HCT116 (cell line): ENCODE measurements around the gene RPAIN.
A peak's percentile ranks its signal among the peaks of the same experiment; 100 is the strongest.

Source experiments
- ATF3 ChIP-seq: IDR thresholded peaks from 2 replicates; pipeline ENCODE4 v1.6.1; 2012
- CTCF ChIP-seq, 3 experiments: fragments of 200-600 bp in 1 of 3; sonication (generic) in 1 of 3; IDR thresholded peaks in 2 of 3; conservative IDR thresholded peaks in 1 of 3; 2 replicates each; pipeline ENCODE4 v1.5.1; 2012 to 2017; ENCODE audit warnings: low read depth in 2 of 3, low read length in 2 of 3, antibody characterized with exemption in 1 of 3, borderline replicate concordance in 1 of 3, control low read depth in 1 of 3, mild to moderate bottlenecking in 1 of 3, mixed read lengths in 1 of 3, mixed run types in 1 of 3, moderate library complexity in 1 of 3; ENCODE audit not compliant: insufficient read depth in 1 of 3
- EZH2 ChIP-seq: fragments of 200-600 bp; sonication (generic); IDR thresholded peaks from 2 replicates; pipeline ENCODE4 v1.6.1; 2017; ENCODE audit warnings: antibody characterized with exemption, mixed run types
- EZH2phosphoT487 ChIP-seq: fragments of 200-600 bp; IDR thresholded peaks from 2 replicates; pipeline ENCODE4 v1.6.1; 2018; ENCODE audit warnings: antibody characterized with exemption, borderline replicate concordance
- JUND ChIP-seq: IDR thresholded peaks from 2 replicates; pipeline ENCODE4 v1.6.1; 2012
- MAX ChIP-seq: IDR thresholded peaks from 2 replicates; pipeline ENCODE4 v1.6.1; 2012
- POLR2AphosphoS5 ChIP-seq: IDR thresholded peaks from 2 replicates; pipeline ENCODE4 v1.6.1; 2011; ENCODE audit warnings: mild to moderate bottlenecking, low read depth, low read length, moderate library complexity
- SIN3A ChIP-seq: IDR thresholded peaks from 2 replicates; pipeline ENCODE4 v1.6.1; 2012; ENCODE audit warnings: low read depth
- SP1 ChIP-seq: IDR thresholded peaks from 2 replicates; pipeline ENCODE4 v1.6.1; 2012; ENCODE audit warnings: low read depth
- ZBTB33 ChIP-seq: IDR thresholded peaks from 2 replicates; pipeline ENCODE4 v1.6.1; 2011; ENCODE audit warnings: mild to moderate bottlenecking, low read length, moderate library complexity; ENCODE audit not compliant: insufficient replicate concordance; ENCODE audit errors: extremely low read depth

GRCh38 chr17:5419356-5419958, 525 bp upstream of the RPAIN start, which contains the start of gene NUP88:
- TF ChIP-seq ATF3: no peak
- TF ChIP-seq CTCF (IDR thresholded peaks at IDR 0.05 in 2 of 3, conservative IDR thresholded peaks at IDR 0.05 in 1 of 3; ENCODE audit: borderline replicate concordance in 1 of 3, insufficient read depth in 1 of 3, low read depth in 2 of 3, low read length in 2 of 3): no peak
- no peak for TF ChIP-seq EZH2
- TF ChIP-seq JUND: no peak
- TF ChIP-seq MAX: no peak
- TF ChIP-seq POLR2AphosphoS5: peak; percentile 88
- TF ChIP-seq ZBTB33: no peak
- TF ChIP-seq SP1: peak; percentile 92
- TF ChIP-seq EZH2phosphoT487: no peak
- TF ChIP-seq SIN3A: peak; percentile 41; the same call in 1 of the 2 replicates
